Thyroid gland (tissue), 4 donors: ENCODE results near the gene PABPC1L. TPM values are rescaled to one million over a fixed set of nuclear protein-coding genes. Genes with fewer than 3 reads are reported as not detected.
A peak's percentile ranks its signal among the peaks of the same experiment; 100 is the strongest.

Experiments
- DNase-seq, 2 donors: peaks; one replicate each; pipeline ENCODE4 v3.0.0-alpha.2; 2019
- H3K27ac ChIP-seq, 3 donors: fragments of 200-600 bp; sonication (generic); 1 replicate in 2 of 3; 2 replicates in 1 of 3; pipeline ENCODE4 v1.5.1; 2016 to 2019; ENCODE audit warnings: mild to moderate bottlenecking in 1 of 3, moderate library complexity in 1 of 3
- H3K27me3 ChIP-seq: fragments of 200-600 bp; sonication (generic); one replicate; pipeline ENCODE4 v1.5.1; 2019
- H3K36me3 ChIP-seq, 2 donors: fragments of 200-600 bp; sonication (generic); one replicate each; pipeline ENCODE4 v1.5.1; 2016 to 2019
- H3K4me1 ChIP-seq, 2 donors: fragments of 200-600 bp; sonication (generic); one replicate each; pipeline ENCODE4 v1.5.1; 2017 to 2019
- H3K4me3 ChIP-seq, 3 donors: fragments of 200-600 bp; sonication (generic); replicated peaks in 1 of 3; 1 replicate in 2 of 3; 2 replicates in 1 of 3; pipeline ENCODE4 v1.5.1; 2016; ENCODE audit warnings: mild to moderate bottlenecking in 1 of 3
- H3K9me3 ChIP-seq: fragments of 200-600 bp; sonication (generic); one replicate; pipeline ENCODE4 v1.5.1; 2017
- CTCF ChIP-seq, 6 experiments: fragments of 200-600 bp in 3 of 6; fragments of 450-650 bp in 3 of 6; sonication (generic) in 3 of 6; IDR thresholded peaks; one replicate each; pipeline ENCODE4 v1.5.1; 2016 to 2019; ENCODE audit warnings: antibody characterized with exemption in 6 of 6, mild to moderate bottlenecking in 2 of 6, inconsistent platforms in 1 of 6, moderate library complexity in 1 of 6
- POLR2A ChIP-seq, 2 donors: fragments of 450-650 bp; IDR thresholded peaks; one replicate each; pipeline ENCODE4 v1.6.1; 2017; ENCODE audit warnings: antibody characterized with exemption in 2 of 2, mild to moderate bottlenecking in 2 of 2, moderate library complexity in 1 of 2
- WGBS, 2 donors: methylation state at CpG; one replicate each; pipeline ENCODE4 v1.1.5; 2017; 5-methylcytosine and 5-hydroxymethylcytosine counted together
- intact Hi-C: fragments of 100-400 bp; cut with DNase I; formaldehyde crosslinking; loops from one replicate; pipeline ENCODE4 v1.15.1; 2023
- total RNA-seq, 4 donors: library from RNA; depleted of rRNA; stranded (reverse); fragments of >200 nt; gene quantifications; one replicate each; pipeline ENCODE4 v1.2.3, GENCODE V29; 2016

Gene PABPC1L
- total RNA-seq, 4 donors from 2014 or later = 26.5 to 53.8 (median 31.9) TPM

DNA sequence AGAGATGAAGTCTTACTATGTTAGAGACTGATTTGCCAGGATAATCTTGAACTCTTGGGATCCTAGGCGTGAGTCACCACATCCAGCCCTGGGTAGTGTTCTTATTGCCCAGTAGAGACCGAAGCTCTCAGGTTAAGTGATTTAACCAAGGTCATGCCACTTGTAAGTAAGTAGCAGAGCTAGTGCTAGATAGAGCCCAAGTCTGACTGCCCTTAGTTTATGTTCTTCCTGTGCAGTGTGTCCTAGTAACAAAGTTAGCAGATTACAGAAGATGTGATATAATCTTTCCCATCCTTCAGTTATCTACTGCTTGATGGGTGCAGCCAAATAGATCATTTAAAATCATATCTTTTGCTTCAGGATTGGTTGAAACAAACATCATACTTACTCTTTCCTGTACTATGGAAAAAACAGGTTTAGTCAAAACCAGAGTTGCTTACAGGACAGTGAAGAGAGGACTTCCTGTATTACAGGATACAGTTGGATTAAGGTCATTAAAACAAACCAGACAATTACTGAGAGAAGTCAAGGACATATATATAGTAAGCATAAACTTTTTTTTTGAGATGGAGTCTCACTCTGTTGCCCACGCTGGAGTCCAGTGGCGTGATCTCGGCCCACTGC, 9.5 kb upstream of the PABPC1L start:
- Histone ChIP-seq H3K4me3 (no peak overlapping the region), H3K4me1 (peaks cover 9 to 34% of the 10 kb centered on the region in 2 donors), H3K27me3 (no peaks in the 10 kb centered on the region), H3K27ac (no peak overlapping the region), H3K9me3 (no peaks in the 10 kb centered on the region), H3K36me3 (peaks cover 25 to 33% of the 10 kb centered on the region in 2 donors)
- no peak for DNase-seq
- intact Hi-C loops = no loop called here
- TF ChIP-seq POLR2A (IDR thresholded peaks at IDR 0.05) = no peak
- no peak for TF ChIP-seq CTCF (IDR thresholded peaks at IDR 0.05)
- 87 to 89% methylated on average over 5 of the region's 5 CpGs for WGBS, 2 donors

DNA sequence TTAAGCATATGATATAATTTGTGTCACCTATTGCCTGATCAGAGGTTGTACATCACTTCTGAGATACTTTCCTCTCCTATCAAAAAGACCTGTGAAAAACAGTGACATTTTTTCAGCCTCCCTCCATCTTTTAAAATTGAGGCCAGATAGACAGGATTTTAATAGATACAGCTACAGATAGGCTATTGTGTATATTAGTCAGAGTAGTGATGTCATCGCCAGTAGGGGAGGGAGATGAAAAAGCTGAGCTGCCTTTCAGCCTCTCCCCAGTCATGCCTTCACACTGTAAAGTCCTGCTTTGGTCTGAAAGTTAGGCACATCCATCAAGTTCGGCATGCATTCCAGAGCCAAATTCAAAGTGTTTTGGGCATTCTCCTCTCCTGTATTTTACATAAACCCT, 7.9 kb upstream of the PABPC1L start:
- Histone ChIP-seq H3K27me3 (no peaks in the 10 kb centered on the region), H3K9me3 (no peaks in the 10 kb centered on the region), H3K4me3 (no peak overlapping the region), H3K36me3 (peaks cover 40 to 47% of the 10 kb centered on the region in 2 donors), H3K4me1 (peaks cover 0 to 21% of the 10 kb centered on the region in 2 donors), H3K27ac (no peak overlapping the region)
- intact Hi-C loops = no loop called here
- TF ChIP-seq POLR2A (IDR thresholded peaks at IDR 0.05) = no peak
- no peak for TF ChIP-seq CTCF (IDR thresholded peaks at IDR 0.05)
- 94% methylated on average over 2 of the region's 2 CpGs for WGBS, 2 donors
- DNase-seq = no peak

DNA sequence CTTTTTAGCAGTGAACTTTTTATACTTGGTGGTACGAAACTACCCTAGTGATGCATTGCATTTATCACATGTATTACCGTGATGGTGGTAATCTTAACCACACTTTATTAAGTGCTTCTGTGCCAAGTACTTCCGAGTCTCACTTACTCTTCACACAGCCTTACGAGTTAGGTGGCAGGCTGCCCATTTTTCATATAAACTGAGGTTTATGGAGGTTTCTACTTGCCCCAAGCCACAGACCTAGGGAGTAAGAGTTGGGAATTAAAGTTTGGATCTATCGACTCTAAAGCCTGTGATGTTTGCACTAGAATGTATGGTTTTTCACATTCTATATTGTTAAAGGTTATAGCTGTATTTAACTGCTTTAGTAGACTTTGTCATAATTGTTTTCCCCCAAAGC, 5.5 kb upstream of the PABPC1L start:
- no peak for TF ChIP-seq POLR2A (IDR thresholded peaks at IDR 0.05)
- Histone ChIP-seq H3K27ac (no peak overlapping the region), H3K27me3 (no peaks in the 10 kb centered on the region), H3K36me3 (peaks cover 40 to 51% of the 10 kb centered on the region in 2 donors), H3K4me1 (peaks cover 0 to 11% of the 10 kb centered on the region in 2 donors), H3K9me3 (no peaks in the 10 kb centered on the region), H3K4me3 (no peak overlapping the region)
- 86 to 91% methylated on average over 5 of the region's 5 CpGs for WGBS, 2 donors
- DNase-seq = no peak
- intact Hi-C loops = no loop called here

- Histone ChIP-seq H3K9me3 (no peaks in the 10 kb centered on the region), H3K27ac (no peak overlapping the region), H3K4me1 (peaks cover 10 to 16% of the 10 kb centered on the region in 2 donors), H3K4me3 (peak overlapping the region in 1 of 3 donors; percentile 47), H3K27me3 (no peaks in the 10 kb centered on the region), H3K36me3 (peaks cover 26 to 29% of the 10 kb centered on the region in 2 donors)
- WGBS, 2 donors = 27 to 29% methylated on average over 14 of the region's 14 CpGs
- intact Hi-C loops = no loop called here
- no peak for DNase-seq
- no peak for TF ChIP-seq POLR2A (IDR thresholded peaks at IDR 0.05)
- TF ChIP-seq CTCF (IDR thresholded peaks at IDR 0.05) = no peak
Observed at GRCh38 chr20:44908987-44909871, 631 bp upstream of the PABPC1L start.

GRCh38 chr20:44910690-44911262, 916 bp downstream of the PABPC1L start:
- intact Hi-C loops = no loop called here
- DNase-seq = no peak
- H3K27ac ChIP-seq = no peak overlapping the region
- H3K4me3 ChIP-seq = peak overlapping the region in 2 of 3 donors; percentile 11 to 47
- no peak for TF ChIP-seq POLR2A (IDR thresholded peaks at IDR 0.05)
- TF ChIP-seq CTCF (IDR thresholded peaks at IDR 0.05) = no peak
- 53 to 58% methylated on average over 17 of the region's 17 CpGs for WGBS, 2 donors
- H3K4me1 ChIP-seq = peaks cover 10 to 16% of the 10 kb centered on the region in 2 donors
- no peaks in the 10 kb centered on the region for H3K27me3 ChIP-seq
- H3K36me3 ChIP-seq = peaks cover 11 to 13% of the 10 kb centered on the region in 2 donors
- no peaks in the 10 kb centered on the region for H3K9me3 ChIP-seq
